HG02571 (cell line): ENCODE data around the gene ZCCHC17.
"Not testable (repeated sequence)": the region's sequence is repeated elsewhere in the genome, so short reads cannot be mapped to it uniquely, and the experiment has no call there.

Experiments
- ATAC-seq: cut with Tn5 transposase; IDR thresholded peaks from one replicate; pipeline ENCODE4 v1.9.1; 2021; ENCODE audit warnings: mild to moderate bottlenecking, moderate library complexity; ENCODE audit not compliant: unreplicated experiment

Gene ZCCHC17

GRCh38 chr1:31296486-31297276 lies at the start of gene ZCCHC17, which contains the start of gene SNRNP40:
ZCCHC17 (plus strand) TSS chr1:31297032; CDS start chr1:31310099, 13,067 bp downstream.
SNRNP40 (minus strand) TSS chr1:31296788; CDS start chr1:31296751, 37 bp downstream.
- peak; percentile 97 for ATAC-seq

GRCh38 chr1:31248276-31248675 lies 48.6 kb upstream of the ZCCHC17 start:
- ATAC-seq, result no peak

GRCh38 chr1:31249854-31250253 lies 47.0 kb upstream of the ZCCHC17 start:
- ATAC-seq, result no peak

GRCh38 chr1:31257213-31257612 lies 39.6 kb upstream of the ZCCHC17 start:
- ATAC-seq, result no peak

GRCh38 chr1:31258581-31258980 lies 38.3 kb upstream of the ZCCHC17 start:
- no peak for ATAC-seq

GRCh38 chr1:31259746-31260145 lies 37.1 kb upstream of the ZCCHC17 start:
- no peak for ATAC-seq

- ATAC-seq, result no peak
Observed at GRCh38 chr1:31261916-31262315, 34.9 kb upstream of the ZCCHC17 start.

GRCh38 chr1:31262393-31262792 lies 34.4 kb upstream of the ZCCHC17 start:
- not testable (repeated sequence) for ATAC-seq

GRCh38 chr1:31263408-31263807 lies 33.4 kb upstream of the ZCCHC17 start:
- no peak for ATAC-seq

GRCh38 chr1:31264790-31265386 lies 31.9 kb upstream of the ZCCHC17 start:
- ATAC-seq, result no peak

- no peak for ATAC-seq
Observed at GRCh38 chr1:31266547-31266946, 30.3 kb upstream of the ZCCHC17 start.

GRCh38 chr1:31272369-31272768 lies 24.5 kb upstream of the ZCCHC17 start:
- ATAC-seq, result no peak

GRCh38 chr1:31273619-31274018 lies 23.2 kb upstream of the ZCCHC17 start:
- no peak for ATAC-seq

- ATAC-seq, result not testable (repeated sequence)
Observed at GRCh38 chr1:31282426-31282825, 14.4 kb upstream of the ZCCHC17 start.

- ATAC-seq, result not testable (repeated sequence)
Observed at GRCh38 chr1:31287791-31288190, 9.0 kb upstream of the ZCCHC17 start.

GRCh38 chr1:31289021-31289420 lies 7.8 kb upstream of the ZCCHC17 start:
- no peak for ATAC-seq

- ATAC-seq, result no peak
Observed at GRCh38 chr1:31295874-31296485, 852 bp upstream of the ZCCHC17 start.

GRCh38 chr1:31297277-31298247 lies 730 bp downstream of the ZCCHC17 start:
- ATAC-seq, result no peak

GRCh38 chr1:31299365-31299764 lies 2.5 kb downstream of the ZCCHC17 start:
- ATAC-seq, result no peak

GRCh38 chr1:31300193-31300592 lies 3.4 kb downstream of the ZCCHC17 start:
- no peak for ATAC-seq
